HCT116 (cell line): ENCODE data around the gene REEP6. TPM values are rescaled to one million over a fixed set of nuclear protein-coding genes. Genes with fewer than 3 reads are reported as not detected.

Experiments
- ATAC-seq: fragments of 200-7000 bp; cut with Tn5 transposase; 2 replicates; pipeline ENCODE4 v1.9.1; 2020; ENCODE audit warnings: mild to moderate bottlenecking, moderate library complexity
- BruUV-seq: library from RNA; stranded (reverse); fragments of 400-500 nt; replicated peaks from 2 replicates; lab custom pipeline; 2021; lab: Mats Ljungman, UMichigan
- CTCF ChIA-PET: fragments of 300-600 bp; sonication (Branson Sonifier 250); formaldehyde crosslinking; loops from one replicate; lab custom pipeline; 2021; ENCODE audit warnings: antibody characterized with exemption; lab: Charles Lee
- POLR2A ChIA-PET: fragments of 300-600, 350-600 bp; sonication (Branson Sonifier 250); formaldehyde crosslinking; loops from one replicate; lab custom pipeline; 2021; ENCODE audit warnings: antibody characterized with exemption; lab: Charles Lee
- RAD21 ChIA-PET, 2 experiments: fragments of 300-600 bp; sonication (Branson Sonifier 250); formaldehyde crosslinking; loops; one replicate each; lab custom pipeline; 2023; ENCODE audit warnings: low total read pairs in 2 of 2; ENCODE audit not compliant: uncharacterized antibody in 2 of 2, unreplicated experiment in 2 of 2, low non-redundant PET in 1 of 2; lab: Charles Lee
- DNase-seq: peaks from one replicate; pipeline ENCODE4 v3.0.0-alpha.2; 2010; ENCODE audit warnings: low read depth, low spot score
- H2AFZ ChIP-seq: fragments of 200-600 bp; shearing (Covaris generic), sonication (generic); 2 replicates; pipeline ENCODE4 v1.6.1; 2017; ENCODE audit warnings: low read depth, mixed run types, mixed read lengths, antibody characterized with exemption, low read length; ENCODE audit not compliant: poor library complexity, severe bottlenecking
- H3K27ac ChIP-seq: 2 replicates; pipeline ENCODE4 v1.5.1; 2012; ENCODE audit warnings: low read depth, low read length
- H3K27me3 ChIP-seq: fragments of 200-600 bp; sonication (generic); 2 replicates; pipeline ENCODE4 v1.6.1; 2016; ENCODE audit warnings: mixed run types, low read length, mixed read lengths; ENCODE audit not compliant: insufficient read depth
- H3K36me3 ChIP-seq, 2 experiments: fragments of 200-500 bp in 1 of 2; fragments of 200-600 bp in 1 of 2; sonication (Bioruptor generic) in 1 of 2; sonication (generic) in 1 of 2; 2 replicates each; pipeline versions ENCODE4 v1.5.1 to v1.6.1; 2014 to 2016; ENCODE audit warnings: low read length in 2 of 2, inconsistent platforms in 1 of 2, mixed read lengths in 1 of 2, mixed run types in 1 of 2; ENCODE audit not compliant: insufficient read depth in 2 of 2, control insufficient read depth in 1 of 2
- H3K4me1 ChIP-seq, 2 experiments: fragments of 200-600 bp in 1 of 2; sonication (generic) in 1 of 2; 2 replicates each; pipeline versions ENCODE4 v1.5.1 to v1.6.1; 2012 to 2017; ENCODE audit warnings: low read length in 2 of 2, inconsistent platforms in 1 of 2, mild to moderate bottlenecking in 1 of 2, mixed read lengths in 1 of 2, mixed run types in 1 of 2, moderate library complexity in 1 of 2; ENCODE audit not compliant: insufficient read depth in 2 of 2, control insufficient read depth in 1 of 2
- H3K4me2 ChIP-seq: fragments of 200-600 bp; sonication (generic); 2 replicates; pipeline ENCODE4 v1.6.1; 2017; ENCODE audit warnings: mixed run types, low read length, mixed read lengths
- H3K4me3 ChIP-seq, 2 experiments: fragments of 200-600 bp in 1 of 2; sonication (generic) in 1 of 2; replicated peaks in 1 of 2; 2 replicates each; pipeline ENCODE4 v1.5.1; 2011 to 2016; ENCODE audit warnings: low read length in 2 of 2, control low read depth in 1 of 2, low read depth in 1 of 2, mild to moderate bottlenecking in 1 of 2, mixed read lengths in 1 of 2, mixed run types in 1 of 2
- H3K79me2 ChIP-seq: fragments of 200-600 bp; sonication (generic); 2 replicates; pipeline ENCODE4 v1.6.1; 2017; ENCODE audit warnings: mild to moderate bottlenecking, mixed run types, low read length, moderate library complexity, mixed read lengths; ENCODE audit not compliant: insufficient read depth
- H3K9ac ChIP-seq: fragments of 200-600 bp; sonication (generic); 2 replicates; pipeline ENCODE4 v1.6.1; 2016; ENCODE audit warnings: low read length, mixed read lengths
- H3K9me2 ChIP-seq: fragments of 200-600 bp; sonication (generic), shearing (Covaris generic); 2 replicates; pipeline ENCODE4 v1.6.1; 2017; ENCODE audit warnings: mixed run types, mild to moderate bottlenecking, moderate library complexity; ENCODE audit not compliant: insufficient read depth
- H3K9me3 ChIP-seq, 2 experiments: fragments of 200-500 bp in 1 of 2; fragments of 200-600 bp in 1 of 2; sonication (Bioruptor generic) in 1 of 2; sonication (generic) in 1 of 2; 2 replicates each; pipeline ENCODE4 v1.6.1; 2014 to 2017; ENCODE audit warnings: low read length in 2 of 2, mixed read lengths in 2 of 2, inconsistent platforms in 1 of 2, low read depth in 1 of 2, mild to moderate bottlenecking in 1 of 2, mixed run types in 1 of 2, moderate library complexity in 1 of 2; ENCODE audit not compliant: control insufficient read depth in 1 of 2, insufficient read depth in 1 of 2
- H4K20me1 ChIP-seq: fragments of 200-600 bp; sonication (generic), shearing (Covaris generic); 2 replicates; pipeline ENCODE4 v1.6.1; 2017; ENCODE audit warnings: mixed run types, mild to moderate bottlenecking, moderate library complexity; ENCODE audit not compliant: insufficient read depth
- CEBPB ChIP-seq: IDR thresholded peaks from 2 replicates; pipeline ENCODE4 v1.6.1; 2012; ENCODE audit warnings: low read depth
- CTCF ChIP-seq, 3 experiments: fragments of 200-600 bp in 1 of 3; sonication (generic) in 1 of 3; IDR thresholded peaks in 2 of 3; conservative IDR thresholded peaks in 1 of 3; 2 replicates each; pipeline ENCODE4 v1.5.1; 2012 to 2017; ENCODE audit warnings: low read depth in 2 of 3, low read length in 2 of 3, antibody characterized with exemption in 1 of 3, borderline replicate concordance in 1 of 3, control low read depth in 1 of 3, mild to moderate bottlenecking in 1 of 3, mixed read lengths in 1 of 3, mixed run types in 1 of 3, moderate library complexity in 1 of 3; ENCODE audit not compliant: insufficient read depth in 1 of 3
- ELF1 ChIP-seq: IDR thresholded peaks from 2 replicates; pipeline ENCODE4 v1.6.1; 2012; ENCODE audit warnings: low read depth, borderline replicate concordance
- EZH2 ChIP-seq: fragments of 200-600 bp; sonication (generic); IDR thresholded peaks from 2 replicates; pipeline ENCODE4 v1.6.1; 2017; ENCODE audit warnings: antibody characterized with exemption, mixed run types
- EZH2phosphoT487 ChIP-seq: fragments of 200-600 bp; IDR thresholded peaks from 2 replicates; pipeline ENCODE4 v1.6.1; 2018; ENCODE audit warnings: antibody characterized with exemption, borderline replicate concordance
- SIN3A ChIP-seq: IDR thresholded peaks from 2 replicates; pipeline ENCODE4 v1.6.1; 2012; ENCODE audit warnings: low read depth
- TCF7L2 ChIP-seq: IDR thresholded peaks from 2 replicates; pipeline ENCODE4 v1.7.0; 2011; ENCODE audit warnings: borderline replicate concordance, inconsistent platforms; ENCODE audit not compliant: insufficient read depth, insufficient read length; ENCODE audit errors: extremely low read depth
- YY1 ChIP-seq: IDR thresholded peaks from 2 replicates; pipeline ENCODE4 v1.6.1; 2011; ENCODE audit warnings: low read length, low read depth, moderate library complexity, mild to moderate bottlenecking; ENCODE audit not compliant: insufficient replicate concordance; ENCODE audit errors: extremely low read depth
- ZBTB33 ChIP-seq: IDR thresholded peaks from 2 replicates; pipeline ENCODE4 v1.6.1; 2011; ENCODE audit warnings: mild to moderate bottlenecking, low read length, moderate library complexity; ENCODE audit not compliant: insufficient replicate concordance; ENCODE audit errors: extremely low read depth
- intact Hi-C: fragments of 100-400 bp; cut with micrococcal nuclease; formaldehyde crosslinking; loops from 2 replicates; pipeline ENCODE4 v1.10.0; 2022
- total RNA-seq: library from RNA; stranded (reverse); gene quantifications from one replicate; pipeline ENCODE4 v1.2.1, GENCODE V29; 2021; ENCODE audit not compliant: unreplicated experiment

The REEP6 gene
- total RNA-seq, 1 experiment from 2014 or later: 53.9 TPM

- Histone ChIP-seq H3K4me1 (peaks cover 29 to 50% of the 10 kb centered on the region in 2 experiments), H3K9me3 (no peaks in the 10 kb centered on the region), H3K27me3 (no peaks in the 10 kb centered on the region; the same call in 1 of the 2 replicates), H3K4me3 (peak overlapping the region in 1 of 2 experiments; percentile 62; a peak in 1 of 4 replicates), H3K9me2 (no peaks in the 10 kb centered on the region), H3K9ac (no peak overlapping the region), H3K36me3 (peaks cover 0 to 5% of the 10 kb centered on the region in 2 experiments; a peak in 1 of 4 replicates), H3K79me2 (peaks cover 8% of the 10 kb centered on the region), H4K20me1 (peaks cover 9% of the 10 kb centered on the region; the same call in 1 of the 2 replicates), H2AFZ (no peak overlapping the region), H3K4me2 (peak overlapping the region; percentile 99), H3K27ac (no peak overlapping the region)
- TF ChIP-seq SIN3A (no peak), EZH2phosphoT487 (no peak), EZH2 (no peak), YY1 (no peak), CTCF (IDR thresholded peaks at IDR 0.05 in 2 of 3, conservative IDR thresholded peaks at IDR 0.05 in 1 of 3; ENCODE audit: borderline replicate concordance in 1 of 3, insufficient read depth in 1 of 3, low read depth in 2 of 3, low read length in 2 of 3) (no peak), ELF1 (no peak), TCF7L2 (no peak), ZBTB33 (no peak), CEBPB (no peak)
- DNase-seq: no peak
- intact Hi-C loops: no loop called here
- ChIA-PET POLR2A (interaction anchor here (1.3 kb wide), 1 partner anchor 9 kb away, joined by 3 read pairs; no protein-coding TSS in a partner anchor), RAD21 (no interaction called here), CTCF (no interaction called here)
- no peak for ATAC-seq
- BruUV-seq: no TSS peak
These were observed 44.1 kb upstream of the REEP6 start for GRCh38 chr19:1446713-1447481.
